Neuronal stem cell (in vitro differentiated cells): ENCODE data around the gene SPAG16.

ENCODE experiments used
- DNase-seq: peaks from one replicate; pipeline ENCODE4 v3.0.0-alpha.2; 2013; ENCODE audit warnings: low spot score
- H2AFZ ChIP-seq: one replicate; pipeline ENCODE4 v1.6.1; 2013; ENCODE audit warnings: mild to moderate bottlenecking, low read length, inconsistent platforms
- H2AK5ac ChIP-seq: 2 replicates; pipeline ENCODE4 v1.6.1; 2013; ENCODE audit warnings: low read depth, mild to moderate bottlenecking, inconsistent platforms, low read length, moderate library complexity, mixed read lengths
- H2BK120ac ChIP-seq: 2 replicates; pipeline ENCODE4 v1.6.1; 2013; ENCODE audit warnings: low read depth, mild to moderate bottlenecking, inconsistent platforms, low read length, moderate library complexity, mixed read lengths
- H2BK12ac ChIP-seq: one replicate; pipeline ENCODE4 v1.6.1; 2013; ENCODE audit warnings: low read length, inconsistent platforms
- H2BK15ac ChIP-seq: 2 replicates; pipeline ENCODE4 v1.6.1; 2013; ENCODE audit warnings: mild to moderate bottlenecking, low read length, inconsistent platforms, mixed read lengths
- H2BK5ac ChIP-seq: one replicate; pipeline ENCODE4 v1.6.1; 2013; ENCODE audit warnings: inconsistent platforms, mild to moderate bottlenecking, low read length, moderate library complexity
- H3K14ac ChIP-seq: one replicate; pipeline ENCODE4 v1.6.1; 2013; ENCODE audit warnings: low read length, inconsistent platforms
- H3K18ac ChIP-seq: 2 replicates; pipeline ENCODE4 v1.6.1; 2013; ENCODE audit warnings: low read length, inconsistent platforms
- H3K23ac ChIP-seq: 2 replicates; pipeline ENCODE4 v1.6.1; 2013; ENCODE audit warnings: low read depth, mild to moderate bottlenecking, mixed read lengths, low read length, inconsistent platforms; ENCODE audit not compliant: poor library complexity
- H3K27ac ChIP-seq: replicated peaks from 3 replicates; pipeline ENCODE4 v1.5.1; 2013; ENCODE audit warnings: low read length, inconsistent platforms
- H3K27me3 ChIP-seq, 3 experiments: 2 replicates each; pipeline ENCODE4 v1.6.1; 2013; ENCODE audit warnings: low read length in 3 of 3, mild to moderate bottlenecking in 2 of 3, inconsistent platforms in 1 of 3, low read depth in 1 of 3, mixed read lengths in 1 of 3, moderate library complexity in 1 of 3; ENCODE audit not compliant: control insufficient read depth in 3 of 3, insufficient read depth in 3 of 3
- H3K36me3 ChIP-seq, 2 donors: replicated peaks in 1 of 2; 2 replicates each; pipeline ENCODE4 v1.6.1; 2013; ENCODE audit warnings: low read length in 2 of 2; ENCODE audit not compliant: control insufficient read depth in 2 of 2, insufficient read depth in 2 of 2
- H3K4ac ChIP-seq: 2 replicates; pipeline ENCODE4 v1.6.1; 2013; ENCODE audit warnings: inconsistent platforms, mild to moderate bottlenecking, low read length, moderate library complexity
- H3K4me1 ChIP-seq, 2 donors: 1 replicate in 1 of 2; 2 replicates in 1 of 2; pipeline ENCODE4 v1.6.1; 2013; ENCODE audit warnings: low read length in 2 of 2, low read depth in 1 of 2; ENCODE audit not compliant: control insufficient read depth in 2 of 2, insufficient read depth in 1 of 2
- H3K4me2 ChIP-seq: one replicate; pipeline ENCODE4 v1.6.1; 2013; ENCODE audit warnings: mild to moderate bottlenecking, low read length, inconsistent platforms; ENCODE audit not compliant: insufficient read depth, poor library complexity, severe bottlenecking
- H3K4me3 ChIP-seq, 2 donors: 2 replicates each; pipeline ENCODE4 v1.5.1; 2013; ENCODE audit warnings: low read length in 2 of 2, mild to moderate bottlenecking in 2 of 2, inconsistent platforms in 1 of 2, moderate library complexity in 1 of 2
- H3K79me1 ChIP-seq: one replicate; pipeline ENCODE4 v1.6.1; 2013; ENCODE audit warnings: low read depth, mild to moderate bottlenecking, inconsistent platforms, low read length, moderate library complexity
- H3K9ac ChIP-seq: one replicate; pipeline ENCODE4 v1.6.1; 2013; ENCODE audit warnings: mild to moderate bottlenecking, low read depth, low read length, inconsistent platforms; ENCODE audit not compliant: poor library complexity
- H3K9me3 ChIP-seq, 2 donors: replicated peaks in 1 of 2; 2 replicates each; pipeline versions ENCODE3 to v1.6.1; 2013; ENCODE audit warnings: low read length in 2 of 2, mild to moderate bottlenecking in 2 of 2, inconsistent platforms in 1 of 2, low read depth in 1 of 2, mixed read lengths in 1 of 2, moderate library complexity in 1 of 2; ENCODE audit not compliant: control insufficient read depth in 2 of 2, insufficient read depth in 1 of 2
- H4K8ac ChIP-seq: one replicate; pipeline ENCODE4 v1.6.1; 2013; ENCODE audit warnings: low read depth, mild to moderate bottlenecking, inconsistent platforms, low read length, moderate library complexity
- H4K91ac ChIP-seq: one replicate; pipeline ENCODE4 v1.6.1; 2013; ENCODE audit warnings: low read length, low read depth, mild to moderate bottlenecking, inconsistent platforms; ENCODE audit not compliant: poor library complexity
- WGBS, 2 donors: extraction: QIAGEN DNeasy Blood & Tissue Kit; methylation state at CpG; one replicate each; pipeline ENCODE4 v1.1.7; 2013; ENCODE audit warnings: missing lambda C conversion rate in 2 of 2, mixed read lengths in 1 of 2; ENCODE audit not compliant: insufficient read length in 2 of 2, insufficient replicate concordance in 1 of 2; ENCODE audit errors: extremely low coverage in 2 of 2; 5-methylcytosine and 5-hydroxymethylcytosine counted together

SPAG16 gene

GRCh38 chr2:214293593-214293992 lies 1009.3 kb downstream of the SPAG16 start:
- Histone ChIP-seq H2AK5ac (no peak overlapping the region), H2BK5ac (no peak overlapping the region), H3K4me3 (no peak overlapping the region), H3K79me1 (no peaks in the 10 kb centered on the region), H2BK12ac (no peak overlapping the region), H2BK120ac (no peak overlapping the region), H4K91ac (no peak overlapping the region), H3K4me2 (no peak overlapping the region), H3K27me3 (no peaks in the 10 kb centered on the region), H4K8ac (no peak overlapping the region), H3K4me1 (no peaks in the 10 kb centered on the region), H3K9me3 (peaks cover 6% of the 10 kb centered on the region in 2 donors), H3K4ac (no peak overlapping the region), H3K18ac (no peak overlapping the region), H2AFZ (no peak overlapping the region), H3K23ac (no peak overlapping the region), H2BK15ac (no peak overlapping the region), H3K9ac (no peak overlapping the region), H3K27ac (no peak overlapping the region), H3K36me3 (no peaks in the 10 kb centered on the region), H3K14ac (peak overlapping the region; percentile 10)
- no peak for DNase-seq

GRCh38 chr2:214294426-214294825 lies 1010.2 kb downstream of the SPAG16 start:
- Histone ChIP-seq H2BK12ac (no peak overlapping the region), H2AFZ (no peak overlapping the region), H3K4ac (no peak overlapping the region), H3K23ac (no peak overlapping the region), H3K18ac (no peak overlapping the region), H3K4me2 (no peak overlapping the region), H2BK15ac (no peak overlapping the region), H3K79me1 (no peaks in the 10 kb centered on the region), H3K4me3 (no peak overlapping the region), H2BK5ac (no peak overlapping the region), H3K14ac (no peak overlapping the region), H3K36me3 (no peaks in the 10 kb centered on the region), H2BK120ac (no peak overlapping the region), H3K9ac (no peak overlapping the region), H4K91ac (no peak overlapping the region), H4K8ac (no peak overlapping the region), H3K4me1 (no peaks in the 10 kb centered on the region), H2AK5ac (no peak overlapping the region), H3K9me3 (peaks cover 6% of the 10 kb centered on the region in 2 donors), H3K27ac (no peak overlapping the region), H3K27me3 (no peaks in the 10 kb centered on the region)
- no peak for DNase-seq

- no peak overlapping the region for H3K23ac ChIP-seq
- H3K4me2 ChIP-seq = no peak overlapping the region
- no peaks in the 10 kb centered on the region for H3K79me1 ChIP-seq
- H3K9ac ChIP-seq = no peak overlapping the region
- no peak overlapping the region for H2BK15ac ChIP-seq
- no peak overlapping the region for H3K18ac ChIP-seq
- no peaks in the 10 kb centered on the region for H3K36me3 ChIP-seq
- H2AFZ ChIP-seq = no peak overlapping the region
- no peaks in the 10 kb centered on the region for H3K27me3 ChIP-seq
- no peak for DNase-seq
- no peak overlapping the region for H3K27ac ChIP-seq
- no peak overlapping the region for H2BK120ac ChIP-seq
- H3K4me1 ChIP-seq = no peaks in the 10 kb centered on the region
- H3K4ac ChIP-seq = no peak overlapping the region
- H2AK5ac ChIP-seq = no peak overlapping the region
- H4K91ac ChIP-seq = no peak overlapping the region
- H3K14ac ChIP-seq = no peak overlapping the region
- H3K9me3 ChIP-seq = peaks cover 0 to 6% of the 10 kb centered on the region in 2 donors
- H2BK5ac ChIP-seq = no peak overlapping the region
- H4K8ac ChIP-seq = no peak overlapping the region
- H3K4me3 ChIP-seq = no peak overlapping the region
- WGBS, 2 donors = no CpG with 5 or more reads among the region's 2 CpGs
- H2BK12ac ChIP-seq = no peak overlapping the region
These were observed 1013.2 kb downstream of the SPAG16 start for GRCh38 chr2:214297423-214297822.

- Histone ChIP-seq H2BK15ac (no peak overlapping the region), H3K4ac (no peak overlapping the region)
These were observed 1026.1 kb downstream of the SPAG16 start for GRCh38 chr2:214310319-214310718.

More at GRCh38 chr2:214310319-214310718, 1026.1 kb downstream of the SPAG16 start:
- Histone ChIP-seq H3K9ac (no peak overlapping the region), H2BK5ac (no peak overlapping the region), H3K14ac (no peak overlapping the region), H4K8ac (no peak overlapping the region), H2AK5ac (no peak overlapping the region), H3K9me3 (no peaks in the 10 kb centered on the region), H3K27me3 (no peaks in the 10 kb centered on the region), H2BK12ac (no peak overlapping the region), H3K36me3 (no peaks in the 10 kb centered on the region), H2AFZ (no peak overlapping the region), H3K4me1 (no peaks in the 10 kb centered on the region), H3K23ac (no peak overlapping the region), H4K91ac (no peak overlapping the region), H3K4me3 (no peak overlapping the region), H3K27ac (no peak overlapping the region), H3K4me2 (no peak overlapping the region), H3K18ac (no peak overlapping the region), H2BK120ac (no peak overlapping the region), H3K79me1 (no peaks in the 10 kb centered on the region)
- no peak for DNase-seq
